ENCODE measurements around the gene PRKCA. TPM values are rescaled to one million over a fixed set of nuclear protein-coding genes. Genes with fewer than 3 reads are reported as not detected.

PRKCA gene
- total and polyA plus RNA-seq, 9 of the 15 experiments (the other 6 are each of a cell fraction or from before 2014, with no cell fraction given) = 3.2 to 33.0 (median 17.8) TPM

DNA sequence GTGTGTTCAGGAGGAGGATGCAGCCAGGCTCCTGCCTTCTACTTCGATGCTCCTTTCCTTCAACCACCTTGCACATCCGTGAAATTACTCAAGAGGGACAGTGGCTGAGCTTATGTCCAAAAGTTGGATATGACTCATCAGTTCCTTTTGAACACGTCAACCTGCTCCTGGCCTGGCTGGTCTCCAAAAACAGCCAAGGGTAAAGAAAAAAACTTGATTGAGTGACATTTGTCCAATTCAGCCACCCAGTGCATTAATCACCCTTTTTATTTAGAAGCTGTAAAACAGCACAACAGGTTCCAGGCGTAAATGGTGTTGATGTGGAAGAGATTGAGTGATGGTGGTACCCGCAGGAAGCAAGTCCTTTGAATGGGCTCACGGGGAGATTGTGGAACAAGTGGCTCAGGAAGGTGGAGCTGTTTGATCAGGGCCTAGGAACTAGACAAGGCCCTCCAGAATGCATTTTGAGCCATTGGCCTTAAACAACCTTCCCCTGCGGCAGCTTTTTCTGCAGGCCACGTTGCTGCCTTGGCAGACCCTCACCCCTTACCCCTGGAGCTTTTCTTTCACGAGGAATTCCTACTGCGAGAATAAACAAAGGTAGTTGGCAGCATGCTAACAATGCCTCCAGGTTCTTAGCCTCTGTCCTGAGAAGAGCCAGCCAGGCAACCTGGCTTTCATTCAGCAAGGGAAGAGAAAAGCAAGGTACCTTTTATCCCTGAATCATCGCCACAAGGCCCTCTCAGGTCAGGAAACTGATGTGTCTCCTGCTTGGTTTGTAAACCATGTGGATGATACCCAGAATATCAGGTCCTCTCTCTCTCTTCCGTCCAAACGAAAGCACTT is 359.2 kb downstream of the PRKCA start (continued):
- TF ChIP-seq, protein P1, sequence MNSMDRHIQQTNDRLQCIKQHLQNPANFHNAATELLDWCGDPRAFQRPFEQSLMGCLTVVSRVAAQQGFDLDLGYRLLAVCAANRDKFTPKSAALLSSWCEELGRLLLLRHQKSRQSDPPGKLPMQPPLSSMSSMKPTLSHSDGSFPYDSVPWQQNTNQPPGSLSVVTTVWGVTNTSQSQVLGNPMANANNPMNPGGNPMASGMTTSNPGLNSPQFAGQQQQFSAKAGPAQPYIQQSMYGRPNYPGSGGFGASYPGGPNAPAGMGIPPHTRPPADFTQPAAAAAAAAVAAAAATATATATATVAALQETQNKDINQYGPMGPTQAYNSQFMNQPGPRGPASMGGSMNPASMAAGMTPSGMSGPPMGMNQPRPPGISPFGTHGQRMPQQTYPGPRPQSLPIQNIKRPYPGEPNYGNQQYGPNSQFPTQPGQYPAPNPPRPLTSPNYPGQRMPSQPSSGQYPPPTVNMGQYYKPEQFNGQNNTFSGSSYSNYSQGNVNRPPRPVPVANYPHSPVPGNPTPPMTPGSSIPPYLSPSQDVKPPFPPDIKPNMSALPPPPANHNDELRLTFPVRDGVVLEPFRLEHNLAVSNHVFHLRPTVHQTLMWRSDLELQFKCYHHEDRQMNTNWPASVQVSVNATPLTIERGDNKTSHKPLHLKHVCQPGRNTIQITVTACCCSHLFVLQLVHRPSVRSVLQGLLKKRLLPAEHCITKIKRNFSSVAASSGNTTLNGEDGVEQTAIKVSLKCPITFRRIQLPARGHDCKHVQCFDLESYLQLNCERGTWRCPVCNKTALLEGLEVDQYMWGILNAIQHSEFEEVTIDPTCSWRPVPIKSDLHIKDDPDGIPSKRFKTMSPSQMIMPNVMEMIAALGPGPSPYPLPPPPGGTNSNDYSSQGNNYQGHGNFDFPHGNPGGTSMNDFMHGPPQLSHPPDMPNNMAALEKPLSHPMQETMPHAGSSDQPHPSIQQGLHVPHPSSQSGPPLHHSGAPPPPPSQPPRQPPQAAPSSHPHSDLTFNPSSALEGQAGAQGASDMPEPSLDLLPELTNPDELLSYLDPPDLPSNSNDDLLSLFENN (IDR thresholded peaks at IDR 0.05; ENCODE audit: low read depth in 2 of 2, low read length in 2 of 2) = no peak
- TF ChIP-seq, protein P2, sequence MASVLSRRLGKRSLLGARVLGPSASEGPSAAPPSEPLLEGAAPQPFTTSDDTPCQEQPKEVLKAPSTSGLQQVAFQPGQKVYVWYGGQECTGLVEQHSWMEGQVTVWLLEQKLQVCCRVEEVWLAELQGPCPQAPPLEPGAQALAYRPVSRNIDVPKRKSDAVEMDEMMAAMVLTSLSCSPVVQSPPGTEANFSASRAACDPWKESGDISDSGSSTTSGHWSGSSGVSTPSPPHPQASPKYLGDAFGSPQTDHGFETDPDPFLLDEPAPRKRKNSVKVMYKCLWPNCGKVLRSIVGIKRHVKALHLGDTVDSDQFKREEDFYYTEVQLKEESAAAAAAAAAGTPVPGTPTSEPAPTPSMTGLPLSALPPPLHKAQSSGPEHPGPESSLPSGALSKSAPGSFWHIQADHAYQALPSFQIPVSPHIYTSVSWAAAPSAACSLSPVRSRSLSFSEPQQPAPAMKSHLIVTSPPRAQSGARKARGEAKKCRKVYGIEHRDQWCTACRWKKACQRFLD (CRISPR knock-in tag; IDR thresholded peaks at IDR 0.05) = no peak
- TF ChIP-seq SMARCA4 (IDR thresholded peaks at IDR 0.05) = peak; percentile 72; the same call in 1 of the 2 replicates
- TF ChIP-seq, protein P3, sequence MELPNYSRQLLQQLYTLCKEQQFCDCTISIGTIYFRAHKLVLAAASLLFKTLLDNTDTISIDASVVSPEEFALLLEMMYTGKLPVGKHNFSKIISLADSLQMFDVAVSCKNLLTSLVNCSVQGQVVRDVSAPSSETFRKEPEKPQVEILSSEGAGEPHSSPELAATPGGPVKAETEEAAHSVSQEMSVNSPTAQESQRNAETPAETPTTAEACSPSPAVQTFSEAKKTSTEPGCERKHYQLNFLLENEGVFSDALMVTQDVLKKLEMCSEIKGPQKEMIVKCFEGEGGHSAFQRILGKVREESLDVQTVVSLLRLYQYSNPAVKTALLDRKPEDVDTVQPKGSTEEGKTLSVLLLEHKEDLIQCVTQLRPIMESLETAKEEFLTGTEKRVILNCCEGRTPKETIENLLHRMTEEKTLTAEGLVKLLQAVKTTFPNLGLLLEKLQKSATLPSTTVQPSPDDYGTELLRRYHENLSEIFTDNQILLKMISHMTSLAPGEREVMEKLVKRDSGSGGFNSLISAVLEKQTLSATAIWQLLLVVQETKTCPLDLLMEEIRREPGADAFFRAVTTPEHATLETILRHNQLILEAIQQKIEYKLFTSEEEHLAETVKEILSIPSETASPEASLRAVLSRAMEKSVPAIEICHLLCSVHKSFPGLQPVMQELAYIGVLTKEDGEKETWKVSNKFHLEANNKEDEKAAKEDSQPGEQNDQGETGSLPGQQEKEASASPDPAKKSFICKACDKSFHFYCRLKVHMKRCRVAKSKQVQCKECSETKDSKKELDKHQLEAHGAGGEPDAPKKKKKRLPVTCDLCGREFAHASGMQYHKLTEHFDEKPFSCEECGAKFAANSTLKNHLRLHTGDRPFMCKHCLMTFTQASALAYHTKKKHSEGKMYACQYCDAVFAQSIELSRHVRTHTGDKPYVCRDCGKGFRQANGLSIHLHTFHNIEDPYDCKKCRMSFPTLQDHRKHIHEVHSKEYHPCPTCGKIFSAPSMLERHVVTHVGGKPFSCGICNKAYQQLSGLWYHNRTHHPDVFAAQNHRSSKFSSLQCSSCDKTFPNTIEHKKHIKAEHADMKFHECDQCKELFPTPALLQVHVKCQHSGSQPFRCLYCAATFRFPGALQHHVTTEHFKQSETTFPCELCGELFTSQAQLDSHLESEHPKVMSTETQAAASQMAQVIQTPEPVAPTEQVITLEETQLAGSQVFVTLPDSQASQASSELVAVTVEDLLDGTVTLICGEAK (IDR thresholded peaks at IDR 0.05) = peak; percentile 70
- TF ChIP-seq, protein P3 (CRISPR knock-in tag; IDR thresholded peaks at IDR 0.05) = no peak
- no peak for TF ChIP-seq ZNF174 (CRISPR knock-in tag; IDR thresholded peaks at IDR 0.05)
- TF ChIP-seq, protein P4, sequence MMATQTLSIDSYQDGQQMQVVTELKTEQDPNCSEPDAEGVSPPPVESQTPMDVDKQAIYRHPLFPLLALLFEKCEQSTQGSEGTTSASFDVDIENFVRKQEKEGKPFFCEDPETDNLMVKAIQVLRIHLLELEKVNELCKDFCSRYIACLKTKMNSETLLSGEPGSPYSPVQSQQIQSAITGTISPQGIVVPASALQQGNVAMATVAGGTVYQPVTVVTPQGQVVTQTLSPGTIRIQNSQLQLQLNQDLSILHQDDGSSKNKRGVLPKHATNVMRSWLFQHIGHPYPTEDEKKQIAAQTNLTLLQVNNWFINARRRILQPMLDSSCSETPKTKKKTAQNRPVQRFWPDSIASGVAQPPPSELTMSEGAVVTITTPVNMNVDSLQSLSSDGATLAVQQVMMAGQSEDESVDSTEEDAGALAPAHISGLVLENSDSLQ (IDR thresholded peaks at IDR 0.05) = peak; percentile 86
- TF ChIP-seq KDM2B (CRISPR knock-in tag; IDR thresholded peaks at IDR 0.05) = no peak
- no peak for TF ChIP-seq GMEB1 (CRISPR knock-in tag; IDR thresholded peaks at IDR 0.05)

Measured in K562 (cell line).